Measurements from ENCODE around the gene ADAMTS10.
"Not testable (repeated sequence)": the region's sequence is repeated elsewhere in the genome, so short reads cannot be mapped to it uniquely, and the experiment has no call there.

The ADAMTS10 gene

DNA sequence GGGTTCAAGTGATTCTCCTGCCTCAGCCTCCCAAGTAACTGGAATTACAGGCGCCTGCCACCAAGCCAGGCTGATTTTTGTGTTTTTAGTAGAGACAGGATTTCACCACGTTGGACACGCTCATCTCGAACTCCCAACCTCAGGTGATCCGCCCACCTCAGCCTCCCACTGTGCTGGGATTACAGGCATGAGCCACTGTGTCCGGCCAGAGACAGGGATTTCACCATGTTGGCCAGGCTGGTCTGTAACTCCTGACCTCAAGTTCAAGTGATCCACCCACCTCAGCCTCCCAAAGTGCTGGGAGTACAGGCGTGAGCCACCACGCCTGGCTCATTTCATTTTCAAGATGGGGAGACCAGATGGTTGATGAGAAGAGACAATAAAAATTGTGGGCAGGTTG is 45.6 kb downstream of the ADAMTS10 start:
- DNase-seq (ENCODE audit: low read depth in 2 of 2, low spot score in 1 of 2), result not testable (repeated sequence)

DNA sequence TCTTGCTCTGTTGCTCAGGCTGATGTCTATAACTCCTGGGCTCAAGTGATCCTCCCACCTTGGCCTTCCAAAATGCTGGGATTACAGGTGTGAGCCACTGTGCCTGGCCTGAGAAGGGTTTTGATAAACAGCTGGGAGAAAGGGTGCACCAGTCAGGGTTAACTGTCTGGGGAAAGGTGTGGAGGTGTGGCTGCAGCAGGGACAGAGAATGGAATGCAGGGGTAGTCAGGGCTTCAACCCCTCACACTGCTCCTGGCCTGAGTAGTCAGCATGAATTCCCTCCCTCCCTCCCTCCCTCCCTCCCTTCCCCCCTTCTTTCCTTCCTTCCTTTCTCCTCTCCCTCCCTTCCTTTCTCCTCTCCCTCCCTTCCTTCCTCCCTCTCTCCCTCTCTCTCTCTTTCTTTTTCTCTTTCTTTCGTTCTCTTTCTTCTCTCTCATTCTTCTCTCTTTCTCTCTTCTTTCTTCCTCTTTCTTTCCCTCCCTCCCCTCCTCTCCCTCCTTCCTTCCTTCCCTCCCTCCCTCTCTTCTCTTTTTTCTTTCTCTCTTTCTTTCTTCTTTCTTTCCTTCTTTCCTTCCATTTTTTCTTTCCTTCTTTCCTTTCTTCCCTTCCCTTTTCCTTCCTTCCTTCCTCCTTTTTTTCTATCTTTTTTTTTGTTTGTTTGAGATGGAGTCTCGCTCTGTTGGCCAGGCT is 49.3 kb downstream of the ADAMTS10 start:
- no peak for DNase-seq (ENCODE audit: low read depth in 2 of 2, low spot score in 1 of 2)

DNA sequence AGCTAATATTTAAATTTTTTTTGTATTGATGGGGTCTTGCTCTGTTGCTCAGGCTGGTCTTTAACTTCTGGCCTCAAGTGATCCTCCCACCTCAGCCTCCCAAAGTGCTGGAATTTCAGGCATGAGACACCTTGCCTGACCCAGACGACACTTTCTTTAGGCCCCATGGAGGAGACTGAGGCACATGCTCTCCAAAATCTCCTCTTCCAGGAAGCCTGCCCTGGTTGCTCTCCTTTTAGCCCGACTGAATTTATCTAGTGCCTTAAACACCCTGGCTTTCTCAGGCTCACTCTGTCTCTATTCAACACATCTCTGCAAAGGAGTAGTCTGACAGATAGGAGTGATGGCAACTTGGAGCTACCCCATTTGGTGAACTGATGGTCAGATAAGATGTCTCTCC is 52.2 kb downstream of the ADAMTS10 start:
- no peak for DNase-seq (ENCODE audit: low read depth in 2 of 2, low spot score in 1 of 2)

DNA sequence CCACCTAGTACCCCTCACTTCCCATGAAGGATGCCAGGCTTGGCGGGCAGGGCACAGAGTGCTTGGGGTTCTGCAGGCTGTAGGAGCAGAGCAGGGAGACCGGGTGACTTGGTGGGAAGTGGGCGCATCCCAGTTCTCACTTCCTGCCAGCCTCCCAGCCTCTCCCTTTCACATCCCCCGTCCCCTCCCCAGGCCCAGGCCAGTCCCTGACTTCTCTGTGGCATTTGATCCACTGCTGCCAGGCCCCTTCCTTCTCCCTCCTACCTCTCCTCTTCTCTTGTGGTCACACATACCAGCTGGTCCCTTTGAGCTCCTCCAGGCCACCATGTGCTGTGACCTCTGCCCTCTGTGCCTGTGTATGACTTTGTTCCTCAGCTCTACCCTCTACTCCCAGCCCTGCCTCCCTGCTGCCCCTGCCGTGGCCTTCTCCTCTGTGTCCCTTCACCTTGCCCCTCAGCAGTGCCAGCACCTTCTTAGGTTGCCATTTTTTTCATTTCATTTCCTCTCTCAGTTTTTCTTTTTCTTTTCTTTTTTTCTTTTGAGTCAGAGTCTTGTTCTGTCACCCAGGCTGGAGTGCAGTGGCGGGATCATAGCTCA is 52.8 kb downstream of the ADAMTS10 start:
- no peak for DNase-seq (ENCODE audit: low read depth in 2 of 2, low spot score in 1 of 2)

DNA sequence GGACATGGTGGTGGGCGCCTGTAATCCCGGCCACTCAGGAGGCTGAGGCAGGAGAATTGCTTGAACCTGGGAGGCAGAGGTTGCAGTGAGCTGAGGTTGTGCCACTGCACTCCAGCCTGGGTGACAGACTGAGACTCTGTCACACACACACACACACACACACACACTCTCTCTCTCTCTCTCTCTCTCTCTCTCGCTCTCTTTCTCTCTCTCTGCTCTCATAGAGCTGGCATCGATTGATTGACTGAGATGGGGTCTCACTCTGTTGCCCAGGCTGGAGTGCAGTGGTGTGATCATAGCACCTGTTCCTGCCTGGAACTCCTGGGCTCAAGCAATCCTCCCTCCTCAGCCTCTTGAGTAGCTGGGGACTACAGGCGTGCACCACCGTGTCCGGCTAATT is 56.8 kb downstream of the ADAMTS10 start:
- DNase-seq (ENCODE audit: low read depth in 2 of 2, low spot score in 1 of 2), result not testable (repeated sequence)

DNA sequence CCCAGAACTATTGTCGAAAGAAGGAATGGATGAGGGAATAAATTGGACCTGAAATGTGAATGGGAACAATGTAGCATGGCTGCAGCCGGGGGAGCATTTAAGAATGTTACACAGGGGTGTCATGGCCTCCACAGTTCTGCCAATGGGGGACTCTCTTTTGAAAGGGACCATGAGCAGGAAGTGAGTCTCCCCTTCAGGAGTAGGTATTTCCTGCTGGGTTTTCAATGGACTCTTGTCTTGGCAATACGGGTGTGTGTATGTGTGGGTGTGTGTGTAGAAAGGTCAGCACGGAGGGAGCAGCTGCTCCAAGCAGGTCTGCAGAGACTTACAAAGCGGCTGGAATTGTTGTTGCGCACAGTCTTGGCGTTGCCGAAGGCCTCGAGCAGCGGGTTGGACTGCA is 57.7 kb downstream of the ADAMTS10 start:
- DNase-seq (ENCODE audit: low read depth in 2 of 2, low spot score in 1 of 2), result no peak

DNA sequence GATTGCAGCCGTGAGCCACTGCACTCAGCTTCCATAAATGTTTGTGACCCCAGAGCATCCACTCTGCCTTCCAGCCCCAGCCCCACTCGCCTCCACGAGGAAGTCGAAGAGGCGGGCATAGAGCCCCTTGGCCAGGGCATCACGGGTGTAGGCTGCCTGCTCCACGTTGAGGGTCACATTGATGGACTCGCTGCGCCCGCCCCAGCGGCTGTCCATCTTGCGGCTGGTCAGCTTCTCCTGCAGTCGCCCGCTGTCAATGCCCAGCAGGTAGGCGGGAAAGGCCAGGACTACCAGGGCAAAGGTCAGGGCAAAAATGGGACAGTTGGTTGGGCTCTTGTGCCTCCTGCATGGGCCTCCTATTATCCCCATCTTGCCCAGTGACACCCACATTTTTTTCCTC is 60.4 kb downstream of the ADAMTS10 start:
- no peak for DNase-seq (ENCODE audit: low read depth in 2 of 2, low spot score in 1 of 2)

DNA sequence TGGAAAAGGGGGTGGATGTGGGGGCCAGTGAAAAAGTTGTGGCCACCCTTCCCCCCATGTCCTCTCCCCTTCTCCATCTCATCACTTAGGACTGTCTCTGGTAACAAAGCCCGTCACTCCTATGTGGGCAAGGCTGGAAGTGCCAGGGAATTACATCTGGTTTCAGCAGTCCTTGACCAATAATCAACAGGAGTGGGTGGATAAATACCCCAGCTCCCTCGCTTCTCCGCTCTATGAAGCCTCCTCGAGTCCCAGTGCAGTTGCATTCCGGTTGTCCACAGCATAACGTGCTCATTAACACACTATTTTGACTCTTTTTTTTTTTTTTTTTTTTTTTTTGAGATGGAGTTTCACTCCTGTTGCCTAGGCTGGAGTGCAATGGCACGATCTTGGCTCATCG is 64.8 kb downstream of the ADAMTS10 start:
- DNase-seq (ENCODE audit: low read depth in 2 of 2, low spot score in 1 of 2), result no peak

DNA sequence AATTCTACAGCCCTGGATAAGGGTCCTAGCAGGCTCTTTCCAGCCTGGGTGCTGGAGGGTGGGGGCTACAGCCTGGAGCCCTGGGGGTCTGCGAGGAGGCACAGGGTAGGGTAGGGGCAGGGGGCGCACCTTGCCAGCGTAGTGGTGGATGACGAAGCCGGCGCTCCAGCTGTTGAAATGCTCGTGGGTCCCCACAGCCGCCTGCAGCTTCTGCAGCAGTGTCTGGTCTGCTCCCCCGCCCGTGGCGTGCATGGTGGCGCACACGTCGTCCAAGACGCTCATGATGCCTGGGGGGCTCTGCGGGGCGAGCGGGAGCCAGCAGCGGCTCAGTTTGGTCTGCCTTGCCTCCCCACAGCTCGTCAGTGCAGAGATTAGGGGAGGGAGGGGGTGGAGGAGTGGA is 66.3 kb downstream of the ADAMTS10 start:
- no peak for DNase-seq (ENCODE audit: low read depth in 2 of 2, low spot score in 1 of 2)

DNA sequence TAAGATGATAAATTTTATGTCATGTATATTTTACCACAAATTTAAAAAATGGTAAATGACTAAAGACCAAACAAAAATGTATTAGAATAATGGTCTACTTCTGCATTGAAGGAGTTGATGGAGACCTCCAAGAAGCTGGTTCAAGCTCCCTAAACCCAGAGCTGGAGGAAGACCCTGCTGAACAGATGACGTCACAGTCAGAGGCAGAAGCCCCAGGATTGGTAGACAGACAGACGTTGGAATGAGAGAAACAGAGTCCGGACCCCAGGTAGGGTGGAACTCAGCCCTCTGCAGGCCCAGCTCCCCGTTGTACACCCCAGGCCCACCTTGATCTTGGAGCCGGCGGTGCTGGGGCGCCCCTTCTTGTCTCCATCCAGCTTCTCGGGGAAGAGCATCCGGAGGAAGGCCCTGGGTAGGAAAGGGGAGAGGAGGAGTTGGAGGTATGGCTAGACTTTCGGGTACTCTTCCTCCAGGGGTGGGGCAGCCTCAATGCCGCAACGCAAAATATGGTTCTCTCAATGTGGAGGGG is 70.8 kb downstream of the ADAMTS10 start:
- DNase-seq (ENCODE audit: low read depth in 2 of 2, low spot score in 1 of 2), result no peak

DNA sequence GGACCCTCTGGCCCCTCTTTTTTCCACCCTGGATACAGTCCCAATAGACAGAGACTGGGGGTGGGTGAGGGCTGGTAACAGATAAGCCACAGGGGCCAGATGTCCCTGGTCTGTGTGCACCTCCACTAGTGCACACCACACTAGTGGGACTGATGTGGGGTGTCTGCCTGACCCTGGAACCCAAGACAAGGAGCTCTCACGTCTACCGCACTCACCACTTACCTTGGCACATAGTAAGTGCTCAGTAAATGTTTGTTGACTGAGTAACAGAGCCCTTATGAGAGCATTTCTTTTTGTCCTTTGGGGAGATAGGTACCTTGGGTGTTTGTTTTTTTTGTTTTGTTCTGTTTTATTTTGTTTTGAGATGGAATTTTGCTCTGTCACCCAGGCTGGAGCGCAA is 73.4 kb downstream of the ADAMTS10 start:
- DNase-seq (ENCODE audit: low read depth in 2 of 2, low spot score in 1 of 2), result no peak

DNA sequence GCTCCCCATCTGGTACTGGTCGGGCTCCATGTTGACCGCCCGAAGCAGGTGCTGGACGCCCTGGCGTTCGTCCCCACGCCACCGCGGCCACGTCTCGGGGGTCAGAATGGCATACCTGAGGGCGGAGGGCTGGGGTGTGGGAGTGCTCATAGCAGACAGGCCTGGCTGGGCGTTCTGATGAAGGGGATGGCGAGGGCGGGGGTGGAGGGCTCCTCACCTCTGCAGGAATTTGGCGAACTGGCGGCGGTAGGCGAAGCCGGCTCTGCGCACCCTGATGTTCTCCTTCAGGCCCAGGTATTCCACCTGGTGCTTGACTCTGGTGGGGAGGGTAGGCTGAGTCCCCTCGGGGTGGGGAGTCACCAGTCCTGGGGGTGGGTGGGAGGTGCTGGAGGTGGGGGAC is 74.2 kb downstream of the ADAMTS10 start:
- DNase-seq (ENCODE audit: low read depth in 2 of 2, low spot score in 1 of 2), result no peak

DNA sequence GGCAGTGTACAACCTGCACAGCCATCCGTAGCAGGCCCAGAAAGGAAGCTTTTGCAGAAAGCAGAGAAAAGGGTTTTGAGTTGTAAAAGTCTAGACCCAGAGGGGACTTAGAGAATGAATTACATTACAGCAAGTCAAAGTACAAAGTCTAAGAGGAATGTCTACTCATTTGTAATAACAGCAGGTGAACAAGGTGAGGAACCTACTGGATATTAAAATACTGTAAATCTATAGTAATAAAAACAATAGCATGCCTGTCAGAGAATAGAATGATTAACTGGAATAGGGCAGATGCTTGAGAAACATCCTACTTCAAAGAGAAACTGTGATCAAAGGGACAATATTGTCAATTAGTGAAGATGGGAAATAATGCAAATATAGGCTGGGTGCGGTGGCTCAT is 78.3 kb downstream of the ADAMTS10 start:
- no peak for DNase-seq (ENCODE audit: low read depth in 2 of 2, low spot score in 1 of 2)

DNA sequence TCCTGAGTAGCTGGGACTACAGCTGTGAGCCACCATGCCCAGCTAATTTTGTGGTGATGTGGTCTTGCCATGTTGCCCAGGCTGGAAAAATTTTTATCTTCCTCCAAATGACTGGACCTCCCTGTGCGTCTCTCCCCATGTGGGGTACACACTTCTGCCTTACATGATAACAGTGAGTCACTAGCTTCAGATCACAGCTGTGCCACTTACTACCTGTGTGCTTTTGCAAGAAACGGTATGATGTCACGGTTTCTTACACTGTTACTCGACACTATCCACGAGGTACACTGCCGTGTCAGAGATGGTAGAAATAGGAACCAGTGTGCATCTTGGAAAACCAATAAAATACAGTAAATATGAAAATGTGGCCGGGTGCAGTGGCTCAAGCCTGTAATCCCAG is 79.0 kb downstream of the ADAMTS10 start:
- no peak for DNase-seq (ENCODE audit: low read depth in 2 of 2, low spot score in 1 of 2)
